ENCODE data around the gene OR10H2.
"Not testable (repeated sequence)": the region's sequence is repeated elsewhere in the genome, so short reads cannot be mapped to it uniquely, and the experiment has no call there.

OR10H2 gene

DNA sequence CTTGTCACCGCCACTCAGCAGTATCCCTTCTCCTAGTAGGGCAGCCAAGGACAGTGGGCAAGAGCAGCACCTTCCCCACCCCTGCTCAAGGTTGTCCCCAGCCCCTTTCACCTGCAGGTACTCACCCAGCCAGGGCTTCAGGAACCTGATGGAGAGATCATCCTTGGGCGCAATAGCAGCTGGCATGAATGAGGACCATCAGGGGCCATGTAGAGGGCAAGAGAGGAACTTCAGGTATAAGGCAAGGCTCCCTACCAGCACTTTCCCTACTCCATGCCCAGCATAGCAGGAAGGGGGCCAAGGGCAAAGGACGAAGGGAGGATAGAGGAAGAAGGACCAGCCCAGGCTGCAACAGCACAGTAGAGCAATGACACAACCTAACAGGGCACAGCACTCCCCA lies 46.3 kb downstream of the OR10H2 start:
- not testable (repeated sequence) for DNase-seq

DNA sequence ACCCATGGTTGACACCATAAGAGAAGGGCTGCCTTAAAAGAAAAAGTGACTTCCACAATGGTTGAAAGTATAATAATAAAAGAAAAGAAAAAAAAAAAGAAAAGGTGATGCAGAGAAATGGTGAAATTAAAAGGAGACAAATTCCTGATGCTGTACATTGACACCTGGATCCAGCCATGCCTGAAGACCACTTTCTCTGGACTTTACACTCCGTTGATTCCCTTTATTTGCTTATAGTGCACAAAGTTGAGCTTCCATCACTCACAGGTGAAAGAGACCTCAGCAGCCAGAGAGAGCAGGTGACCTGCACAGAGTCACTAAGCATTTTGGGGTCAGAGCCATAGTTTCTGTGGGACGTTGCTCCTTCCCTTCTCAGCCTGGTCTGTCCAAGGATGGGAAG lies 47.4 kb downstream of the OR10H2 start:
- DNase-seq: no peak

DNA sequence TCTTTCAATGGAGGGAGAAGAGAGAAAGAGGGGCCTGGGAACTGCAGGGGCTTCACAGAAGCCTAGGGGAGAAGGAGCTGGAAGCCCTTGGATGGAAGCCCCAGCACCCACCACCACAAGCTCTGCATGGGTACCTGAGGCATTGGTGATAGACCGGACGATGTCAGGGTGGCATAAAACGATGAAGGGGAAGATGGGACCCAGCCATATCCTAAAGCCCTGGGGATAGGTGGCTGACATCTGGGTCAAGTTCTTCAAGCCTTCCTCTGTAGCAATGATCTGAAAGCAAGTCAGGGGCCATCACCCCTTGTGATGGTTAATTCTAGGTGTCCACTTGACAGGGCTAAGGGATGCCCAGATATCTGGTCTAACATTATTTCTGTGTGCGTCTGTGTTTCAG lies 48.4 kb downstream of the OR10H2 start:
- DNase-seq: no peak

DNA sequence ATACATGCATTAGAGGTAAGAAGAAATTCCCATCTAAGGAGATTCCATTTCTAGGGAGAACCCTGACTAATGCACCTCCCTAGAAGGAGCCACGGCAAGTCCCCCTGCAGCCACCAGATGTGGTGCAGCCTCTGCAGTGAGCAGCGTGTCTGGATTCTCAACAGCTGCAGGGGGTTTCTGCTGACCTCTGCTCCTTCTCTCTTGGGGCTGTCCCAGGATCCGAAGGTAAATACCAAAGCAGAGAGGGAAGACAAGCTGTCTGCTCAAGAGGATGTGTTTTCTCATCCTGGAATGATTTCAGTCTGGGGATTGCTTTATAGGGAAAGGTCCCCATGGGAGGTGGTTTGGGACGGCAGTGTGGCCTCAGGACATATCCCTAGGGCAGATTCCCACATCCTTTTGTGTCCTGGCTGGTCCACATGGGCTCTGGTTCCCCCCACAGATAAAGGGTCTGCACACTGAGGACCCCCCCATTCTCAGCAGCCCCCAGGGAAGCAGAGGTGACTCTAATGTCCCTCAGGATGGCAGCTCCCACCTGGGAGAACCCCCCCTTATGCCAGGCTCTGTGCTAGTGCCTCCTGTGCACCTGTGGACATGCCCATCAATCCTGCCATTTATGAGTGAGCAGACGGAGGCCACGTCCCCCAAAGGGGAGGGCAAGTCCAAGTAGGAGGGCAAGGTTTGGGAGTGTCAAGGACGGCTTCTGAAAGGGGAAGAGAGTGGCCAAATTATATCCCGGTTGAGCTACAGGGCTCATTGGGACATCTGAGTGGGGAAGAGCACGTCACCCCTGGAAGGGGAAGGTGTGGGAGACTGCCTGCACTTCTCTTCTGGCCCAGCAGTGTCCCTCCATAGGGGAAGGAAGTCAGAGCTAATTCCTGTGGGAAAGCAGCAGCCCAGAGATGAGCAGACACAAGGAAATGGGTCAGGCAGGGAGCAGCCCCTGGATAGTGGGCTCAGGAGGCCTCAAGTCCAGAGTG lies 49.5 kb downstream of the OR10H2 start:
- no peak for DNase-seq

Data from stimulated activated CD4-positive, alpha-beta T cell treated with anti-CD3 and anti-CD28 coated beads, Interleukin-2, amount 100 ng/mL, for 48 hours (primary cell).